Tibial artery (tissue), 4 donors: ENCODE data around the gene PNMA8C.
A peak's percentile ranks its signal among the peaks of the same experiment; 100 is the strongest.

ENCODE experiments used
- DNase-seq, 2 donors: peaks; one replicate each; pipeline ENCODE4 v3.0.0-alpha.2; 2019
- H3K27ac ChIP-seq, 2 donors: fragments of 200-600 bp; sonication (generic) in 1 of 2; 1 replicate in 1 of 2; 2 replicates in 1 of 2; pipeline ENCODE4 v1.5.1; 2018 to 2019; ENCODE audit warnings: mild to moderate bottlenecking in 1 of 2
- H3K27me3 ChIP-seq, 2 donors: fragments of 200-600 bp; sonication (generic) in 1 of 2; one replicate each; pipeline versions ENCODE4 v1.5.1 to v1.6.0; 2016 to 2019
- H3K36me3 ChIP-seq, 3 donors: fragments of 200-600 bp; sonication (generic) in 2 of 3; one replicate each; pipeline ENCODE4 v1.5.1; 2016 to 2019; ENCODE audit warnings: mild to moderate bottlenecking in 2 of 3
- H3K4me1 ChIP-seq, 4 donors: fragments of 200-600 bp; sonication (generic) in 2 of 4; 1 replicate in 3 of 4; 2 replicates in 1 of 4; pipeline ENCODE4 v1.5.1; 2016 to 2019
- H3K4me3 ChIP-seq, 2 donors: fragments of 200-600 bp; sonication (generic) in 1 of 2; 1 replicate in 1 of 2; 2 replicates in 1 of 2; pipeline ENCODE4 v1.5.1; 2018 to 2019; ENCODE audit warnings: mild to moderate bottlenecking in 2 of 2
- H3K9me3 ChIP-seq, 3 donors: fragments of 200-600 bp; sonication (generic) in 1 of 3; one replicate each; pipeline ENCODE4 v1.5.1; 2016 to 2019
- CTCF ChIP-seq, 2 experiments: fragments of 200-600 bp in 1 of 2; fragments of 450-650 bp in 1 of 2; IDR thresholded peaks; one replicate each; pipeline ENCODE4 v1.5.1; 2017 to 2019; ENCODE audit warnings: antibody characterized with exemption in 2 of 2, mild to moderate bottlenecking in 1 of 2, moderate library complexity in 1 of 2
- intact Hi-C: fragments of 100-400 bp; cut with DNase I; formaldehyde crosslinking; loops from one replicate; pipeline ENCODE4 v1.15.0; 2023; ENCODE audit warnings: low total_unique reads

The PNMA8C gene

GRCh38 chr19:46388311-46389095, 40.2 kb downstream of the PNMA8C start:
- H3K27ac ChIP-seq: no peak overlapping the region
- H3K9me3 ChIP-seq: no peaks in the 10 kb centered on the region
- H3K27me3 ChIP-seq: no peaks in the 10 kb centered on the region
- intact Hi-C loops: no loop called here
- H3K4me1 ChIP-seq: peaks cover 0 to 28% (median 22%) of the 10 kb centered on the region in 4 donors
- no peak for TF ChIP-seq CTCF (IDR thresholded peaks at IDR 0.05)
- peaks cover 41 to 82% (median 79%) of the 10 kb centered on the region in 3 donors for H3K36me3 ChIP-seq
- DNase-seq: peak in 1 of 2 donors; percentile 16
- H3K4me3 ChIP-seq: no peak overlapping the region

GRCh38 chr19:46387713-46388130, 41.0 kb downstream of the PNMA8C start:
- DNase-seq: no peak
- Histone ChIP-seq H3K27ac (no peak overlapping the region), H3K36me3 (peaks cover 41 to 87% (median 86%) of the 10 kb centered on the region in 3 donors), H3K27me3 (no peaks in the 10 kb centered on the region), H3K4me3 (no peak overlapping the region), H3K4me1 (peaks cover 0 to 20% (median 16%) of the 10 kb centered on the region in 4 donors), H3K9me3 (no peaks in the 10 kb centered on the region)
- intact Hi-C loops: no loop called here
- TF ChIP-seq CTCF (IDR thresholded peaks at IDR 0.05): no peak

GRCh38 chr19:46386996-46387712, 41.6 kb downstream of the PNMA8C start:
- H3K4me1 ChIP-seq: peaks cover 0 to 16% (median 10%) of the 10 kb centered on the region in 4 donors
- H3K4me3 ChIP-seq: no peak overlapping the region
- intact Hi-C loops: no loop called here
- TF ChIP-seq CTCF (IDR thresholded peaks at IDR 0.05): no peak
- no peaks in the 10 kb centered on the region for H3K27me3 ChIP-seq
- no peak for DNase-seq
- no peaks in the 10 kb centered on the region for H3K9me3 ChIP-seq
- H3K36me3 ChIP-seq: peaks cover 41 to 93% (median 92%) of the 10 kb centered on the region in 3 donors
- no peak overlapping the region for H3K27ac ChIP-seq

- Histone ChIP-seq H3K4me3 (no peak overlapping the region), H3K27me3 (no peaks in the 10 kb centered on the region), H3K36me3 (peaks cover 39 to 96% (median 94%) of the 10 kb centered on the region in 3 donors), H3K27ac (no peak overlapping the region), H3K4me1 (peaks cover 0 to 13% (median 6%) of the 10 kb centered on the region in 4 donors), H3K9me3 (no peaks in the 10 kb centered on the region)
- DNase-seq: peak in 1 of 2 donors; percentile 61
- no peak for TF ChIP-seq CTCF (IDR thresholded peaks at IDR 0.05)
- intact Hi-C loops: no loop called here
Measured at GRCh38 chr19:46386151-46386550, 42.6 kb downstream of the PNMA8C start.

DNA sequence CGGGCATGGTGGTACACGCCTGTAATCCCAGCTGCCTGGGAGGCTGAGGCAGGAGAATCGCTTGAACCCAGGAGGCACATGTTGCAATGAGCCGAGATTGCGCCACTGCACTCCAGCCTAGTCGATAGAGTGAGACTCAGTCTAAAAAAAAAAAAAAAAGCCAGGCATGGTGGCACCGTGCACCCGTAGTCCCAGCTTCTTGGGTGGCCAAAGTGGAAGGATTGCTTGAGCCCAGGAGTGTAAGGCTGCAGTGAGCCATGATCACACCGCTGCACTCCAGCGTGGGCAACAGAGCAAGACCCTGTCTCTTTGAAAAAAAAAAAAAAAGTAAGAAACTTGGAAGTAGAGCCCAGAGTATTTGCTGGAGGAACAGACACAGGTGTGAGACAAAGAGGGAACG, 43.1 kb downstream of the PNMA8C start:
- Histone ChIP-seq H3K27ac (no peak overlapping the region), H3K4me3 (no peak overlapping the region), H3K27me3 (no peaks in the 10 kb centered on the region), H3K36me3 (peaks cover 34 to 91% (median 90%) of the 10 kb centered on the region in 3 donors), H3K4me1 (peaks cover 0 to 10% (median 3%) of the 10 kb centered on the region in 4 donors), H3K9me3 (no peaks in the 10 kb centered on the region)
- DNase-seq: no peak
- no peak for TF ChIP-seq CTCF (IDR thresholded peaks at IDR 0.05)
- intact Hi-C loops: no loop called here
